ENCODE results near the gene C11orf21.

DNA sequence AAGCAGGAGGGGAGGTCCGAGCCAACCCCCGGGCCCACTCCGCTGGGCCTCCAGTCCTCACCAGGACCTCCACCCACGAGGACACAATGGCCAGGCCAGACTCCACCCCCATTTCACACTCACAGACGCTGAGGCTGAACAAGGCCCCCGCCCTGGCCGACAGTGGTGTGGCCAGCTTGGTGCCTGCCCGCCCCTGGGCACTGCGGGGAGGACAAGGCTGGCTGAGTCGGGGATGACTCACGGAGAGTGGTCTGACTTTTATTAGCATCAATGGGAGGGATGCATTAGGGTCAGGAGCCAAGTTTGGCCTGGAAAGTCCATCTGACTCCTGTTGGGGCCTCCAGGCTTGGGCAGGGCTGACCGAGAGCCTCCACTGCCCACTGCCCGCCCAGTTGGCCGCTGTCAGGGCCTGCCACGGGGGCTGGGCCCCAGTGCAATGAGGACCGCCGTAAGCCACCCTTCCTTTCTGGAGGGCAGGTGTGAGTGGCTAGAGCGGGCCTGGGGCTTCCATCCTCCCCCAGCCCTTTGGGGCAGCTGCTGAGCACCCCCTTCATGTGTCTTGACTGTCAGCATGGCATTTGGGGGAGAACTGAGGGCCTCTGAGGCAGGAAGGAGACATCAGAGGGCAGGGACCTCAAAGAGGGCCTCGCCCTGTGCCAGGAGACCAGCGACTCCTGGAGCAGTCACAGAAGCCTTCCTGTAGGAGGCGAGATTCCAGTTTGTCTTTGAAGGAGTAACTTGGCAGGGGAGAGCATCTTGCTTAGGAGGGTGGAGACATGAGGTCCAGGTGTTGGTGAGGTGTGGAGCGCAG lies 10.7 kb upstream of the C11orf21 start:
- TF ChIP-seq YY1 (IDR thresholded peaks at IDR 0.05; ENCODE audit: insufficient read depth, insufficient read length) (no peak), ZNF274 (IDR thresholded peaks at IDR 0.05; ENCODE audit: low read depth, low read length) (no peak), SUZ12 (IDR thresholded peaks at IDR 0.05; ENCODE audit: extremely low read depth, insufficient read depth, insufficient read length) (no peak)

Data from NT2/D1 (cell line).